NB4 (cell line): Measurements from ENCODE around the gene IGSF9B.

Source experiments
- CTCF ChIP-seq: IDR thresholded peaks from one replicate; pipeline ENCODE4 v1.5.1; 2012; ENCODE audit warnings: low read depth, low read length
- MAX ChIP-seq: IDR thresholded peaks from 2 replicates; pipeline ENCODE4 v1.6.1; 2011; ENCODE audit warnings: low read depth, low read length
- MYC ChIP-seq: IDR thresholded peaks from 2 replicates; pipeline ENCODE4 v1.6.1; 2011; ENCODE audit warnings: low read depth, low read length
- POLR2A ChIP-seq: IDR thresholded peaks from 2 replicates; pipeline ENCODE4 v1.6.1; 2011; ENCODE audit warnings: mild to moderate bottlenecking; ENCODE audit not compliant: insufficient read length; ENCODE audit errors: extremely low read depth

- TF ChIP-seq POLR2A (no peak), CTCF (no peak), MYC (no peak), MAX (no peak)
Measured at GRCh38 chr11:133950421-133950820, 6.3 kb downstream of the IGSF9B start.
